Fibroblast of mammary gland (primary cell): ENCODE results near the gene COL5A3.
A peak's percentile ranks its signal among the peaks of the same experiment; 100 is the strongest.

ENCODE experiments used
- DNase-seq: peaks from one replicate; pipeline ENCODE4 v3.0.0-alpha.2; 2010; ENCODE audit warnings: low read depth
- H3K4me3 ChIP-seq: 2 replicates; pipeline ENCODE4 v1.5.1; 2011; ENCODE audit warnings: low read depth, mild to moderate bottlenecking, low read length, moderate library complexity; ENCODE audit not compliant: control insufficient read depth
- CTCF ChIP-seq: conservative IDR thresholded peaks from 2 replicates; pipeline ENCODE4 v1.5.1; 2011; ENCODE audit warnings: low read depth, low read length, inconsistent platforms; ENCODE audit not compliant: control insufficient read depth, insufficient read depth

COL5A3 gene

GRCh38 chr19:9943744-9944143, 66.6 kb downstream of the COL5A3 start:
- TF ChIP-seq CTCF: no peak
- DNase-seq: no peak

GRCh38 chr19:9941671-9942070, 68.6 kb downstream of the COL5A3 start:
- DNase-seq: peak; percentile 78
- no peak for TF ChIP-seq CTCF

More at GRCh38 chr19:9943744-9944143, 66.6 kb downstream of the COL5A3 start:
- no peak overlapping the region for H3K4me3 ChIP-seq

GRCh38 chr19:9941231-9941630, 69.1 kb downstream of the COL5A3 start:
- no peak for TF ChIP-seq CTCF
- peak; percentile 67 for DNase-seq
- no peak overlapping the region for H3K4me3 ChIP-seq

More at GRCh38 chr19:9941671-9942070, 68.6 kb downstream of the COL5A3 start:
- H3K4me3 ChIP-seq: no peak overlapping the region

GRCh38 chr19:9940778-9941177, 69.5 kb downstream of the COL5A3 start:
- peak; percentile 84 for DNase-seq
- no peak for TF ChIP-seq CTCF
- no peak overlapping the region for H3K4me3 ChIP-seq

- H3K4me3 ChIP-seq: no peak overlapping the region
- peak; percentile 53 for DNase-seq
- no peak for TF ChIP-seq CTCF
These were observed 70.9 kb downstream of the COL5A3 start for GRCh38 chr19:9939301-9939913.

GRCh38 chr19:9937001-9937411, 73.3 kb downstream of the COL5A3 start:
- DNase-seq: no peak
- no peak for TF ChIP-seq CTCF
- H3K4me3 ChIP-seq: no peak overlapping the region
